HCT116 (cell line): ENCODE results near the gene DMRT3. TPM values are rescaled to one million over a fixed set of nuclear protein-coding genes. Genes with fewer than 3 reads are reported as not detected.

ENCODE experiments used
- ATAC-seq: fragments of 200-7000 bp; cut with Tn5 transposase; 2 replicates; pipeline ENCODE4 v1.9.1; 2020; ENCODE audit warnings: mild to moderate bottlenecking, moderate library complexity
- BruUV-seq: library from RNA; stranded (reverse); fragments of 400-500 nt; replicated peaks from 2 replicates; lab custom pipeline; 2021; lab: Mats Ljungman, UMichigan
- CTCF ChIA-PET: fragments of 300-600 bp; sonication (Branson Sonifier 250); formaldehyde crosslinking; loops from one replicate; lab custom pipeline; 2021; ENCODE audit warnings: antibody characterized with exemption; lab: Charles Lee
- POLR2A ChIA-PET: fragments of 300-600, 350-600 bp; sonication (Branson Sonifier 250); formaldehyde crosslinking; loops from one replicate; lab custom pipeline; 2021; ENCODE audit warnings: antibody characterized with exemption; lab: Charles Lee
- RAD21 ChIA-PET, 2 experiments: fragments of 300-600 bp; sonication (Branson Sonifier 250); formaldehyde crosslinking; loops; one replicate each; lab custom pipeline; 2023; ENCODE audit warnings: low total read pairs in 2 of 2; ENCODE audit not compliant: uncharacterized antibody in 2 of 2, unreplicated experiment in 2 of 2, low non-redundant PET in 1 of 2; lab: Charles Lee
- DNase-seq: peaks from one replicate; pipeline ENCODE4 v3.0.0-alpha.2; 2010; ENCODE audit warnings: low read depth, low spot score
- H2AFZ ChIP-seq: fragments of 200-600 bp; shearing (Covaris generic), sonication (generic); 2 replicates; pipeline ENCODE4 v1.6.1; 2017; ENCODE audit warnings: low read depth, mixed run types, mixed read lengths, antibody characterized with exemption, low read length; ENCODE audit not compliant: poor library complexity, severe bottlenecking
- H3K27ac ChIP-seq: 2 replicates; pipeline ENCODE4 v1.5.1; 2012; ENCODE audit warnings: low read depth, low read length
- H3K27me3 ChIP-seq: fragments of 200-600 bp; sonication (generic); 2 replicates; pipeline ENCODE4 v1.6.1; 2016; ENCODE audit warnings: mixed run types, low read length, mixed read lengths; ENCODE audit not compliant: insufficient read depth
- H3K36me3 ChIP-seq, 2 experiments: fragments of 200-500 bp in 1 of 2; fragments of 200-600 bp in 1 of 2; sonication (Bioruptor generic) in 1 of 2; sonication (generic) in 1 of 2; 2 replicates each; pipeline versions ENCODE4 v1.5.1 to v1.6.1; 2014 to 2016; ENCODE audit warnings: low read length in 2 of 2, inconsistent platforms in 1 of 2, mixed read lengths in 1 of 2, mixed run types in 1 of 2; ENCODE audit not compliant: insufficient read depth in 2 of 2, control insufficient read depth in 1 of 2
- H3K4me1 ChIP-seq, 2 experiments: fragments of 200-600 bp in 1 of 2; sonication (generic) in 1 of 2; 2 replicates each; pipeline versions ENCODE4 v1.5.1 to v1.6.1; 2012 to 2017; ENCODE audit warnings: low read length in 2 of 2, inconsistent platforms in 1 of 2, mild to moderate bottlenecking in 1 of 2, mixed read lengths in 1 of 2, mixed run types in 1 of 2, moderate library complexity in 1 of 2; ENCODE audit not compliant: insufficient read depth in 2 of 2, control insufficient read depth in 1 of 2
- H3K4me2 ChIP-seq: fragments of 200-600 bp; sonication (generic); 2 replicates; pipeline ENCODE4 v1.6.1; 2017; ENCODE audit warnings: mixed run types, low read length, mixed read lengths
- H3K4me3 ChIP-seq, 2 experiments: fragments of 200-600 bp in 1 of 2; sonication (generic) in 1 of 2; replicated peaks in 1 of 2; 2 replicates each; pipeline ENCODE4 v1.5.1; 2011 to 2016; ENCODE audit warnings: low read length in 2 of 2, control low read depth in 1 of 2, low read depth in 1 of 2, mild to moderate bottlenecking in 1 of 2, mixed read lengths in 1 of 2, mixed run types in 1 of 2
- H3K79me2 ChIP-seq: fragments of 200-600 bp; sonication (generic); 2 replicates; pipeline ENCODE4 v1.6.1; 2017; ENCODE audit warnings: mild to moderate bottlenecking, mixed run types, low read length, moderate library complexity, mixed read lengths; ENCODE audit not compliant: insufficient read depth
- H3K9ac ChIP-seq: fragments of 200-600 bp; sonication (generic); 2 replicates; pipeline ENCODE4 v1.6.1; 2016; ENCODE audit warnings: low read length, mixed read lengths
- H3K9me2 ChIP-seq: fragments of 200-600 bp; sonication (generic), shearing (Covaris generic); 2 replicates; pipeline ENCODE4 v1.6.1; 2017; ENCODE audit warnings: mixed run types, mild to moderate bottlenecking, moderate library complexity; ENCODE audit not compliant: insufficient read depth
- H3K9me3 ChIP-seq, 2 experiments: fragments of 200-500 bp in 1 of 2; fragments of 200-600 bp in 1 of 2; sonication (Bioruptor generic) in 1 of 2; sonication (generic) in 1 of 2; 2 replicates each; pipeline ENCODE4 v1.6.1; 2014 to 2017; ENCODE audit warnings: low read length in 2 of 2, mixed read lengths in 2 of 2, inconsistent platforms in 1 of 2, low read depth in 1 of 2, mild to moderate bottlenecking in 1 of 2, mixed run types in 1 of 2, moderate library complexity in 1 of 2; ENCODE audit not compliant: control insufficient read depth in 1 of 2, insufficient read depth in 1 of 2
- H4K20me1 ChIP-seq: fragments of 200-600 bp; sonication (generic), shearing (Covaris generic); 2 replicates; pipeline ENCODE4 v1.6.1; 2017; ENCODE audit warnings: mixed run types, mild to moderate bottlenecking, moderate library complexity; ENCODE audit not compliant: insufficient read depth
- CBX3 ChIP-seq: IDR thresholded peaks from 2 replicates; pipeline ENCODE4 v1.6.1; 2012; ENCODE audit warnings: low read depth
- CTCF ChIP-seq, 3 experiments: fragments of 200-600 bp in 1 of 3; sonication (generic) in 1 of 3; IDR thresholded peaks in 2 of 3; conservative IDR thresholded peaks in 1 of 3; 2 replicates each; pipeline ENCODE4 v1.5.1; 2012 to 2017; ENCODE audit warnings: low read depth in 2 of 3, low read length in 2 of 3, antibody characterized with exemption in 1 of 3, borderline replicate concordance in 1 of 3, control low read depth in 1 of 3, mild to moderate bottlenecking in 1 of 3, mixed read lengths in 1 of 3, mixed run types in 1 of 3, moderate library complexity in 1 of 3; ENCODE audit not compliant: insufficient read depth in 1 of 3
- ELF1 ChIP-seq: IDR thresholded peaks from 2 replicates; pipeline ENCODE4 v1.6.1; 2012; ENCODE audit warnings: low read depth, borderline replicate concordance
- JUND ChIP-seq: IDR thresholded peaks from 2 replicates; pipeline ENCODE4 v1.6.1; 2012
- SP1 ChIP-seq: IDR thresholded peaks from 2 replicates; pipeline ENCODE4 v1.6.1; 2012; ENCODE audit warnings: low read depth
- SRF ChIP-seq: IDR thresholded peaks from 2 replicates; pipeline ENCODE4 v1.6.1; 2012; ENCODE audit warnings: low read depth
- TCF7L2 ChIP-seq: IDR thresholded peaks from 2 replicates; pipeline ENCODE4 v1.7.0; 2011; ENCODE audit warnings: borderline replicate concordance, inconsistent platforms; ENCODE audit not compliant: insufficient read depth, insufficient read length; ENCODE audit errors: extremely low read depth
- ZFX ChIP-seq: fragments of 450-650 bp; IDR thresholded peaks from 2 replicates; pipeline ENCODE4 v1.6.1; 2017
- ZNF274 ChIP-seq: fragments of 200-500 bp; sonication (Bioruptor generic); IDR thresholded peaks from 2 replicates; pipeline ENCODE4 v1.6.1; 2014; ENCODE audit warnings: mild to moderate bottlenecking, low read depth, low read length, inconsistent platforms
- intact Hi-C: fragments of 100-400 bp; cut with micrococcal nuclease; formaldehyde crosslinking; loops from 2 replicates; pipeline ENCODE4 v1.10.0; 2022
- total RNA-seq: library from RNA; stranded (reverse); gene quantifications from one replicate; pipeline ENCODE4 v1.2.1, GENCODE V29; 2021; ENCODE audit not compliant: unreplicated experiment
- TF ChIP-seq, protein P1 (sequence below): IDR thresholded peaks from 2 replicates; pipeline ENCODE4 v1.6.1; 2012

Gene DMRT3
- total RNA-seq, 1 experiment from 2014 or later: not detected

- ChIA-PET CTCF (interaction anchor here (1.3 kb wide), 1 partner anchor 50 kb away, joined by 4 read pairs; no protein-coding TSS in a partner anchor), POLR2A (no interaction called here), RAD21 (no interaction called here)
- Histone ChIP-seq H3K9me2 (no peaks in the 10 kb centered on the region), H4K20me1 (no peaks in the 10 kb centered on the region), H3K9ac (no peak overlapping the region), H3K27ac (no peak overlapping the region), H3K79me2 (no peaks in the 10 kb centered on the region), H3K27me3 (no peaks in the 10 kb centered on the region; the same call in 1 of the 2 replicates), H3K4me1 (no peaks in the 10 kb centered on the region), H3K4me2 (no peak overlapping the region), H2AFZ (no peak overlapping the region), H3K4me3 (no peak overlapping the region), H3K36me3 (no peaks in the 10 kb centered on the region), H3K9me3 (no peaks in the 10 kb centered on the region)
- TF ChIP-seq ZFX (no peak), ZNF274 (no peak), SRF (no peak), JUND (no peak), SP1 (no peak), CTCF (IDR thresholded peaks at IDR 0.05 in 2 of 3, conservative IDR thresholded peaks at IDR 0.05 in 1 of 3; ENCODE audit: borderline replicate concordance in 1 of 3, insufficient read depth in 1 of 3, low read depth in 2 of 3, low read length in 2 of 3) (no peak), CBX3 (no peak), TCF7L2 (no peak), ELF1 (no peak)
- TF ChIP-seq, protein P1, sequence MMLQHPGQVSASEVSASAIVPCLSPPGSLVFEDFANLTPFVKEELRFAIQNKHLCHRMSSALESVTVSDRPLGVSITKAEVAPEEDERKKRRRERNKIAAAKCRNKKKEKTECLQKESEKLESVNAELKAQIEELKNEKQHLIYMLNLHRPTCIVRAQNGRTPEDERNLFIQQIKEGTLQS: no peak
- intact Hi-C loops: no loop called here
- ATAC-seq (no peak), DNase-seq (no peak)
- no TSS peak for BruUV-seq
Observed at GRCh38 chr9:976943-977837, 735 bp downstream of the DMRT3 start.
